GM12878 (cell line): ENCODE data around the gene KIRREL3. TPM values are rescaled to one million over a fixed set of nuclear protein-coding genes. Genes with fewer than 3 reads are reported as not detected.

Source experiments
- ATAC-seq: fragments of 200-7000 bp; cut with Tn5 transposase; 3 replicates; pipeline ENCODE4 v1.9.1; 2020; ENCODE audit warnings: mild to moderate bottlenecking, moderate library complexity
- BruUV-seq: library from RNA; stranded (reverse); fragments of 400-500 nt; replicated peaks from 2 replicates; lab custom pipeline; 2021; lab: Mats Ljungman, UMichigan
- CTCF ChIA-PET: fragments of 300-600 bp; sonication (Branson Sonifier 250); formaldehyde crosslinking; extraction: SDS; loops from one replicate; lab custom pipeline; 2021; ENCODE audit warnings: inconsistent platforms; lab: Yijun Ruan, JAX
- POLR2A ChIA-PET: fragments of 350-600 bp; formaldehyde crosslinking; extraction: SDS; loops from one replicate; lab custom pipeline; 2021; ENCODE audit warnings: inconsistent platforms; lab: Charles Lee
- RAD21 ChIA-PET: fragments of 300-600 bp; sonication (Branson Sonifier 250); formaldehyde crosslinking; loops from one replicate; lab custom pipeline; 2023; ENCODE audit warnings: antibody characterized with exemption; ENCODE audit not compliant: unreplicated experiment; lab: Charles Lee
- SMC1A ChIA-PET: fragments of 300-600 bp; sonication (Branson Sonifier 250); formaldehyde crosslinking; loops from one replicate; lab custom pipeline; 2023; ENCODE audit not compliant: unreplicated experiment, uncharacterized antibody; lab: Charles Lee
- DNase-seq: peaks from one replicate; pipeline ENCODE4 v3.0.0-alpha.2; 2011; ENCODE audit warnings: low read depth, low spot score
- FAIRE-seq: peaks from 3 replicates; lab custom pipeline; 2011; peaks lifted over from hg19 to GRCh38; lab: Jason Lieb, UNC
- H2AFZ ChIP-seq: 2 replicates; pipeline ENCODE4 v1.6.0; 2011; ENCODE audit warnings: low read depth, low read length, control low read depth; ENCODE audit not compliant: control insufficient read depth
- H3K27ac ChIP-seq: 2 replicates; pipeline ENCODE4 v1.5.1; 2011; ENCODE audit warnings: control low read depth; ENCODE audit not compliant: control insufficient read depth, insufficient read depth
- H3K27me3 ChIP-seq, 2 experiments: replicated peaks in 1 of 2; 2 replicates each; pipeline versions ENCODE4 v1.6.0 to v1.6.1; 2011; ENCODE audit warnings: low read length in 1 of 2; ENCODE audit not compliant: control insufficient read depth in 2 of 2, insufficient read depth in 2 of 2
- H3K36me3 ChIP-seq, 2 experiments: 2 replicates each; pipeline ENCODE4 v1.5.1; 2011; ENCODE audit warnings: low read length in 1 of 2; ENCODE audit not compliant: control insufficient read depth in 2 of 2, insufficient read depth in 2 of 2
- H3K4me1 ChIP-seq: 2 replicates; pipeline ENCODE4 v1.6.1; 2011; ENCODE audit warnings: mild to moderate bottlenecking, low read length, moderate library complexity, mixed read lengths; ENCODE audit not compliant: control insufficient read depth, insufficient read depth
- H3K4me2 ChIP-seq: 2 replicates; pipeline ENCODE4 v1.6.0; 2011; ENCODE audit warnings: control low read depth; ENCODE audit not compliant: control insufficient read depth, insufficient read depth
- H3K4me3 ChIP-seq: fragments of 200-600 bp; sonication (generic); 2 replicates; pipeline ENCODE4 v1.5.1; 2016
- H3K79me2 ChIP-seq: 2 replicates; pipeline ENCODE4 v1.6.0; 2011; ENCODE audit warnings: low read length; ENCODE audit not compliant: control insufficient read depth, insufficient read depth
- H3K9ac ChIP-seq: 2 replicates; pipeline ENCODE4 v1.8.0; 2011; ENCODE audit warnings: low read length, control low read depth, mixed read lengths; ENCODE audit not compliant: control insufficient read depth, insufficient read depth
- H3K9me3 ChIP-seq: replicated peaks from 3 replicates; pipeline ENCODE4 v1.5.1; 2011; ENCODE audit warnings: mild to moderate bottlenecking, low read length; ENCODE audit not compliant: control insufficient read depth, insufficient read depth
- H4K20me1 ChIP-seq: 2 replicates; pipeline ENCODE4 v1.6.0; 2011; ENCODE audit not compliant: control insufficient read depth, insufficient read depth
- BRCA1 ChIP-seq: IDR thresholded peaks from 2 replicates; pipeline ENCODE4 v1.6.1; 2011; ENCODE audit warnings: low read depth, low read length, improper control_type of control experiment
- CREB1 ChIP-seq: IDR thresholded peaks from 2 replicates; pipeline ENCODE4 v1.6.1; 2012; ENCODE audit warnings: low read depth, mild to moderate bottlenecking, inconsistent platforms
- EP300 ChIP-seq, 2 experiments: fragments of 150-350 bp in 1 of 2; IDR thresholded peaks; 2 replicates each; pipeline ENCODE4 v1.6.1; 2011 to 2012; ENCODE audit warnings: low read depth in 2 of 2, low read length in 2 of 2, borderline replicate concordance in 1 of 2, improper control_type of control experiment in 1 of 2, inconsistent platforms in 1 of 2; ENCODE audit not compliant: control insufficient read depth in 1 of 2
- GABPA ChIP-seq: IDR thresholded peaks from 2 replicates; pipeline ENCODE4 v1.6.1; 2014; ENCODE audit warnings: antibody characterized with exemption, low read depth, mild to moderate bottlenecking, inconsistent platforms
- KDM1A ChIP-seq: fragments of 200-600 bp; sonication (generic); IDR thresholded peaks from 2 replicates; pipeline ENCODE4 v1.6.1; 2016; ENCODE audit warnings: borderline replicate concordance
- MTA2 ChIP-seq: fragments of 450-650 bp; IDR thresholded peaks from 2 replicates; pipeline ENCODE4 v1.6.1; 2016; ENCODE audit warnings: low read depth, mild to moderate bottlenecking, moderate library complexity
- NBN ChIP-seq: fragments of 450-650 bp; IDR thresholded peaks from 2 replicates; pipeline ENCODE4 v1.6.1; 2016
- NFYA ChIP-seq: IDR thresholded peaks from 2 replicates; pipeline ENCODE4 v1.6.1; 2011; ENCODE audit warnings: low read depth, mild to moderate bottlenecking, low read length, improper control_type of control experiment, borderline replicate concordance
- NFYB ChIP-seq: IDR thresholded peaks from 2 replicates; pipeline ENCODE4 v1.6.1; 2011; ENCODE audit warnings: low read depth, mild to moderate bottlenecking, low read length, improper control_type of control experiment, moderate library complexity; ENCODE audit not compliant: insufficient read depth
- PAX5 ChIP-seq: IDR thresholded peaks from 2 replicates; pipeline ENCODE4 v1.6.1; 2011; ENCODE audit warnings: low read depth, low read length, borderline replicate concordance
- RBBP5 ChIP-seq: fragments of 200-600 bp; sonication (generic); conservative IDR thresholded peaks from 2 replicates; pipeline ENCODE4 v1.6.1; 2016
- SREBF1 ChIP-seq: IDR thresholded peaks from 2 replicates; pipeline ENCODE4 v1.6.1; 2012; ENCODE audit warnings: mild to moderate bottlenecking, low read length
- TARDBP ChIP-seq: IDR thresholded peaks from 2 replicates; pipeline ENCODE4 v1.6.1; 2016; ENCODE audit warnings: borderline replicate concordance
- TCF12 ChIP-seq: IDR thresholded peaks from 2 replicates; pipeline ENCODE4 v1.6.1; 2011; ENCODE audit warnings: low read depth, mild to moderate bottlenecking, low read length
- WGBS: methylation state at CpG from one replicate; pipeline ENCODE4 v1.1.6; 2016; ENCODE audit warnings: low lambda C conversion rate; ENCODE audit not compliant: insufficient replicate concordance, insufficient coverage; ENCODE audit errors: missing lambda C conversion rate; 5-methylcytosine and 5-hydroxymethylcytosine counted together
- in situ Hi-C: fragments of 300-500 bp; cut with MboI; formaldehyde crosslinking; loops from 9 replicates; pipeline ENCODE4 v1.14.3; 2018; ENCODE audit warnings: mixed read lengths
- intact Hi-C: fragments of 100-400 bp; cut with micrococcal nuclease; formaldehyde crosslinking; loops from one replicate; pipeline ENCODE4 v1.14.2; 2022; ENCODE audit not compliant: unreplicated experiment
- polyA plus RNA-seq, 11 experiments: library from polyadenylated mRNA; depleted of rRNA in 4 of 11; unstranded in 6 of 11; stranded (reverse) in 5 of 11; fragments of >200 nt; fragmentation: Nextera tagmentation in 4 of 11; fragmentation: Illumina TruSeq in 1 of 11; extraction: Ambion mirVana in 4 of 11; extraction: Trizol in 1 of 11; gene quantifications; 1 replicate in 1 of 11; 2 replicates in 10 of 11; pipeline versions ENCODE4 v1.2.1 to v1.2.3, GENCODE V29; 2011 to 2016; ENCODE audit warnings: inconsistent platforms in 2 of 11, missing spikeins in 2 of 11, low read depth in 1 of 11
- total RNA-seq, 4 experiments: library from RNA; depleted of rRNA in 3 of 4; stranded (reverse); fragments of >200 nt in 3 of 4; fragmentation: Illumina TruSeq in 1 of 4; extraction: Trizol in 1 of 4; gene quantifications; 2 replicates each; pipeline versions ENCODE4 v1.2.1 to v1.2.3, GENCODE V29; 2013 to 2021
- TF ChIP-seq, protein P1 (sequence below): fragments of 150-350 bp; IDR thresholded peaks from 2 replicates; pipeline ENCODE4 v1.6.1; 2014; ENCODE audit warnings: mild to moderate bottlenecking, low read depth, low read length
- TF ChIP-seq, protein P2 (sequence below): fragments of 450-650 bp; IDR thresholded peaks from 2 replicates; pipeline ENCODE4 v1.6.1; 2017; ENCODE audit warnings: mild to moderate bottlenecking, moderate library complexity
- TF ChIP-seq, protein P3 (sequence below): fragments of 450-650 bp; IDR thresholded peaks from 2 replicates; pipeline ENCODE4 v1.6.1; 2016; ENCODE audit warnings: mild to moderate bottlenecking
- TF ChIP-seq, protein P4 (sequence below): fragments of 450-650 bp; IDR thresholded peaks from 2 replicates; pipeline ENCODE4 v1.6.1; 2017; ENCODE audit warnings: borderline replicate concordance

The KIRREL3 gene
- total and polyA plus RNA-seq, 10 of the 15 experiments (the other 5 are each of a cell fraction or from before 2014, with no cell fraction given), result under 0.01 TPM; not detected in 9

DNA sequence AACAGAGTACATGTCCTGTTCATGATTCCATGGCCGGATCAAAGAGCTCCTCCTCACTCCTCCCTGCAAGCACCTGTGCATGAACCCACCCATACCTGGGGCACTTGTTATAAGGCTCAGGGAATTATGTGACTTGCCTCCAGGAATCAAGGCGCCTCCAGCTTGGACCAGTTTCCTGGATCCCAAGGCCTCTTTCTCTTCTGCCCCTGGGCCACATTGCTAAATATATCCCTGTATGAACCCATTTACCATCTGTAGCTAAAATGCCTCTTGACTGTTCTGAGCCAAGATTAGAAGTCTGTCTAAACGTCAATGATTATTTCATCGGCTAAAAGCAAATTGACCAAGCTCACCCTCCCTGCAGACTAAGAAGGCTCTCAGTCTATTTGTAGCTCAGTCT, 135.6 kb downstream of the KIRREL3 start:
- ChIA-PET CTCF (no interaction called here), SMC1A (no interaction called here), POLR2A (no interaction called here), RAD21 (no interaction called here)
- peaks cover 5% of the 10 kb centered on the region for H3K4me1 ChIP-seq
- H3K4me3 ChIP-seq, result no peak overlapping the region
- FAIRE-seq (no peak), DNase-seq (no peak), ATAC-seq (no peak)
- H3K9me3 ChIP-seq, result no peaks in the 10 kb centered on the region
- BruUV-seq, result no TSS peak
- H4K20me1 ChIP-seq, result no peaks in the 10 kb centered on the region
- no peak overlapping the region for H2AFZ ChIP-seq
- intact Hi-C loops, result loop anchor here (10.0 kb wide), 1 partner anchor 420 kb away; no protein-coding TSS in a partner anchor
- H3K9ac ChIP-seq, result no peak overlapping the region
- no peak overlapping the region for H3K4me2 ChIP-seq
- H3K79me2 ChIP-seq, result no peaks in the 10 kb centered on the region
- in situ Hi-C loops, result no loop called here
- no peak overlapping the region for H3K27ac ChIP-seq
- H3K36me3 ChIP-seq, result no peaks in the 10 kb centered on the region
- WGBS, result 21% methylated on average over 4 of the region's 4 CpGs
- H3K27me3 ChIP-seq, result peaks cover 0 to 4% of the 10 kb centered on the region in 2 experiments; a peak in 2 of 4 replicates
- TF ChIP-seq BRCA1, result no peak
- TF ChIP-seq KDM1A, result no peak
- TF ChIP-seq, protein P1, sequence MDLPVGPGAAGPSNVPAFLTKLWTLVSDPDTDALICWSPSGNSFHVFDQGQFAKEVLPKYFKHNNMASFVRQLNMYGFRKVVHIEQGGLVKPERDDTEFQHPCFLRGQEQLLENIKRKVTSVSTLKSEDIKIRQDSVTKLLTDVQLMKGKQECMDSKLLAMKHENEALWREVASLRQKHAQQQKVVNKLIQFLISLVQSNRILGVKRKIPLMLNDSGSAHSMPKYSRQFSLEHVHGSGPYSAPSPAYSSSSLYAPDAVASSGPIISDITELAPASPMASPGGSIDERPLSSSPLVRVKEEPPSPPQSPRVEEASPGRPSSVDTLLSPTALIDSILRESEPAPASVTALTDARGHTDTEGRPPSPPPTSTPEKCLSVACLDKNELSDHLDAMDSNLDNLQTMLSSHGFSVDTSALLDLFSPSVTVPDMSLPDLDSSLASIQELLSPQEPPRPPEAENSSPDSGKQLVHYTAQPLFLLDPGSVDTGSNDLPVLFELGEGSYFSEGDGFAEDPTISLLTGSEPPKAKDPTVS, result no peak
- no peak for TF ChIP-seq EP300 (IDR thresholded peaks at IDR 0.05; ENCODE audit: borderline replicate concordance in 1 of 2, control insufficient read depth in 1 of 2, low read depth in 2 of 2, low read length in 2 of 2)
- no peak for TF ChIP-seq PAX5
- TF ChIP-seq NFYB, result no peak
- TF ChIP-seq RBBP5, result no peak
- TF ChIP-seq CREB1, result no peak
- no peak for TF ChIP-seq NFYA
- no peak for TF ChIP-seq NBN
- TF ChIP-seq, protein P2, sequence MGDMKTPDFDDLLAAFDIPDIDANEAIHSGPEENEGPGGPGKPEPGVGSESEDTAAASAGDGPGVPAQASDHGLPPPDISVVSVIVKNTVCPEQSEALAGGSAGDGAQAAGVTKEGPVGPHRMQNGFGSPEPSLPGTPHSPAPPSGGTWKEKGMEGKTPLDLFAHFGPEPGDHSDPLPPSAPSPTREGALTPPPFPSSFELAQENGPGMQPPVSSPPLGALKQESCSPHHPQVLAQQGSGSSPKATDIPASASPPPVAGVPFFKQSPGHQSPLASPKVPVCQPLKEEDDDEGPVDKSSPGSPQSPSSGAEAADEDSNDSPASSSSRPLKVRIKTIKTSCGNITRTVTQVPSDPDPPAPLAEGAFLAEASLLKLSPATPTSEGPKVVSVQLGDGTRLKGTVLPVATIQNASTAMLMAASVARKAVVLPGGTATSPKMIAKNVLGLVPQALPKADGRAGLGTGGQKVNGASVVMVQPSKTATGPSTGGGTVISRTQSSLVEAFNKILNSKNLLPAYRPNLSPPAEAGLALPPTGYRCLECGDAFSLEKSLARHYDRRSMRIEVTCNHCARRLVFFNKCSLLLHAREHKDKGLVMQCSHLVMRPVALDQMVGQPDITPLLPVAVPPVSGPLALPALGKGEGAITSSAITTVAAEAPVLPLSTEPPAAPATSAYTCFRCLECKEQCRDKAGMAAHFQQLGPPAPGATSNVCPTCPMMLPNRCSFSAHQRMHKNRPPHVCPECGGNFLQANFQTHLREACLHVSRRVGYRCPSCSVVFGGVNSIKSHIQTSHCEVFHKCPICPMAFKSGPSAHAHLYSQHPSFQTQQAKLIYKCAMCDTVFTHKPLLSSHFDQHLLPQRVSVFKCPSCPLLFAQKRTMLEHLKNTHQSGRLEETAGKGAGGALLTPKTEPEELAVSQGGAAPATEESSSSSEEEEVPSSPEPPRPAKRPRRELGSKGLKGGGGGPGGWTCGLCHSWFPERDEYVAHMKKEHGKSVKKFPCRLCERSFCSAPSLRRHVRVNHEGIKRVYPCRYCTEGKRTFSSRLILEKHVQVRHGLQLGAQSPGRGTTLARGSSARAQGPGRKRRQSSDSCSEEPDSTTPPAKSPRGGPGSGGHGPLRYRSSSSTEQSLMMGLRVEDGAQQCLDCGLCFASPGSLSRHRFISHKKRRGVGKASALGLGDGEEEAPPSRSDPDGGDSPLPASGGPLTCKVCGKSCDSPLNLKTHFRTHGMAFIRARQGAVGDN, result no peak
- no peak for TF ChIP-seq SREBF1
- TF ChIP-seq TCF12, result no peak
- no peak for TF ChIP-seq MTA2
- TF ChIP-seq, protein P3, sequence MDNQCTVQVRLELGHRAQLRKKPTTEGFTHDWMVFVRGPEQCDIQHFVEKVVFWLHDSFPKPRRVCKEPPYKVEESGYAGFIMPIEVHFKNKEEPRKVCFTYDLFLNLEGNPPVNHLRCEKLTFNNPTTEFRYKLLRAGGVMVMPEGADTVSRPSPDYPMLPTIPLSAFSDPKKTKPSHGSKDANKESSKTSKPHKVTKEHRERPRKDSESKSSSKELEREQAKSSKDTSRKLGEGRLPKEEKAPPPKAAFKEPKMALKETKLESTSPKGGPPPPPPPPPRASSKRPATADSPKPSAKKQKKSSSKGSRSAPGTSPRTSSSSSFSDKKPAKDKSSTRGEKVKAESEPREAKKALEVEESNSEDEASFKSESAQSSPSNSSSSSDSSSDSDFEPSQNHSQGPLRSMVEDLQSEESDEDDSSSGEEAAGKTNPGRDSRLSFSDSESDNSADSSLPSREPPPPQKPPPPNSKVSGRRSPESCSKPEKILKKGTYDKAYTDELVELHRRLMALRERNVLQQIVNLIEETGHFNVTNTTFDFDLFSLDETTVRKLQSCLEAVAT, result no peak
- no peak for TF ChIP-seq TARDBP
- TF ChIP-seq GABPA, result no peak
- TF ChIP-seq, protein P4, sequence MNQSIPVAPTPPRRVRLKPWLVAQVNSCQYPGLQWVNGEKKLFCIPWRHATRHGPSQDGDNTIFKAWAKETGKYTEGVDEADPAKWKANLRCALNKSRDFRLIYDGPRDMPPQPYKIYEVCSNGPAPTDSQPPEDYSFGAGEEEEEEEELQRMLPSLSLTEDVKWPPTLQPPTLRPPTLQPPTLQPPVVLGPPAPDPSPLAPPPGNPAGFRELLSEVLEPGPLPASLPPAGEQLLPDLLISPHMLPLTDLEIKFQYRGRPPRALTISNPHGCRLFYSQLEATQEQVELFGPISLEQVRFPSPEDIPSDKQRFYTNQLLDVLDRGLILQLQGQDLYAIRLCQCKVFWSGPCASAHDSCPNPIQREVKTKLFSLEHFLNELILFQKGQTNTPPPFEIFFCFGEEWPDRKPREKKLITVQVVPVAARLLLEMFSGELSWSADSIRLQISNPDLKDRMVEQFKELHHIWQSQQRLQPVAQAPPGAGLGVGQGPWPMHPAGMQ, result no peak
